GM23338 (cell line): ENCODE results near the gene NHS. TPM values are rescaled to one million over a fixed set of nuclear protein-coding genes. Genes with fewer than 3 reads are reported as not detected.

Experiments
- ATAC-seq: fragments of 200-7000 bp; cut with Tn5 transposase; 3 replicates; pipeline ENCODE4 v1.9.1; 2020
- DNase-seq: peaks from one replicate; pipeline ENCODE4 v3.0.0-alpha.2; 2015; ENCODE audit warnings: low spot score
- H2AFZ ChIP-seq: fragments of 200-600 bp; sonication (generic); 2 replicates; pipeline ENCODE4 v1.8.0; 2016; ENCODE audit warnings: antibody characterized with exemption, mild to moderate bottlenecking, moderate library complexity
- H3F3A ChIP-seq: fragments of 200-600 bp; sonication (generic); replicated peaks from 2 replicates; pipeline ENCODE4 v1.8.0; 2017; ENCODE audit warnings: antibody characterized with exemption, mixed run types, low read depth
- H3K27ac ChIP-seq: fragments of 200-600 bp; sonication (generic); 2 replicates; pipeline ENCODE4 v1.6.1; 2016; ENCODE audit warnings: low read depth
- H3K27me3 ChIP-seq: fragments of 200-600 bp; sonication (generic); 2 replicates; pipeline ENCODE4 v1.8.0; 2016; ENCODE audit warnings: mild to moderate bottlenecking, mixed run types, moderate library complexity; ENCODE audit not compliant: insufficient read depth
- H3K36me3 ChIP-seq: fragments of 200-600 bp; sonication (generic); 2 replicates; pipeline ENCODE4 v1.8.0; 2016; ENCODE audit warnings: mild to moderate bottlenecking; ENCODE audit not compliant: insufficient read depth
- H3K4me1 ChIP-seq: fragments of 200-600 bp; sonication (generic); 2 replicates; pipeline ENCODE4 v1.8.0; 2016; ENCODE audit warnings: mild to moderate bottlenecking, moderate library complexity; ENCODE audit not compliant: insufficient read depth
- H3K4me2 ChIP-seq: fragments of 200-600 bp; sonication (generic); 2 replicates; pipeline ENCODE4 v1.7.1; 2017; ENCODE audit warnings: mixed run types
- H3K4me3 ChIP-seq: fragments of 200-600 bp; sonication (generic); 2 replicates; pipeline ENCODE4 v1.6.1; 2016; ENCODE audit warnings: mixed run types
- H3K79me2 ChIP-seq: fragments of 200-600 bp; sonication (generic); replicated peaks from 2 replicates; pipeline ENCODE4 v1.8.0; 2017; ENCODE audit warnings: mild to moderate bottlenecking; ENCODE audit not compliant: insufficient read depth
- H3K9me2 ChIP-seq: fragments of 200-600 bp; sonication (generic); 2 replicates; pipeline ENCODE4 v1.8.0; 2017; ENCODE audit not compliant: insufficient read depth
- H4K20me1 ChIP-seq: fragments of 200-600 bp; sonication (generic); replicated peaks from 2 replicates; pipeline ENCODE4 v1.8.0; 2017; ENCODE audit warnings: mild to moderate bottlenecking; ENCODE audit not compliant: insufficient read depth
- H3K27ac Mint-ChIP-seq: 2 replicates; pipeline ENCODE4 v1.8.0; 2020; ENCODE audit warnings: inconsistent platforms, mild to moderate bottlenecking, moderate library complexity, mixed read lengths
- H3K27me3 Mint-ChIP-seq: 3 replicates; pipeline ENCODE4 v1.8.0; 2022; ENCODE audit warnings: low read depth, mild to moderate bottlenecking, moderate library complexity, mixed read lengths, inconsistent platforms; ENCODE audit not compliant: insufficient read depth, poor library complexity
- H3K36me3 Mint-ChIP-seq: 3 replicates; pipeline ENCODE4 v1.8.0; 2021; ENCODE audit warnings: low read depth, mild to moderate bottlenecking, inconsistent platforms, moderate library complexity, mixed read lengths
- H3K4me1 Mint-ChIP-seq: 3 replicates; pipeline ENCODE4 v1.8.0; 2020; ENCODE audit warnings: mild to moderate bottlenecking, inconsistent platforms, mixed read lengths
- H3K4me3 Mint-ChIP-seq: 3 replicates; pipeline ENCODE4 v1.8.0; 2021; ENCODE audit warnings: moderate library complexity, mild to moderate bottlenecking, inconsistent platforms, mixed read lengths
- H3K9me3 Mint-ChIP-seq: 3 replicates; pipeline ENCODE4 v1.8.0; 2020; ENCODE audit warnings: moderate library complexity, mild to moderate bottlenecking, inconsistent platforms, mixed read lengths
- CTCF ChIP-seq, 2 experiments: fragments of 200-600 bp in 1 of 2; sonication (generic) in 1 of 2; conservative IDR thresholded peaks; 2 replicates each; pipeline versions ENCODE4 v1.5.1 to v1.6.1; 2016 to 2017; ENCODE audit warnings: antibody characterized with exemption in 2 of 2, low read depth in 2 of 2, mild to moderate bottlenecking in 2 of 2, moderate library complexity in 1 of 2
- ETS1 ChIP-seq: IDR thresholded peaks from 2 replicates; pipeline ENCODE4 v1.6.1; 2016; ENCODE audit warnings: antibody characterized with exemption
- EZH2phosphoT487 ChIP-seq: fragments of 200-600 bp; sonication (generic); IDR thresholded peaks from one replicate; pipeline ENCODE4 v1.8.1; 2018; ENCODE audit warnings: antibody characterized with exemption; ENCODE audit not compliant: unreplicated experiment
- JUNB ChIP-seq: IDR thresholded peaks from one replicate; pipeline ENCODE4 v1.6.1; 2016; ENCODE audit warnings: antibody characterized with exemption; ENCODE audit not compliant: unreplicated experiment
- NANOG ChIP-seq: IDR thresholded peaks from 2 replicates; pipeline ENCODE4 v1.6.1; 2016; ENCODE audit warnings: antibody characterized with exemption, borderline replicate concordance
- POLR2AphosphoS5 ChIP-seq: IDR thresholded peaks from 2 replicates; pipeline ENCODE4 v1.6.1; 2016; ENCODE audit warnings: antibody characterized with exemption, low read depth
- REST ChIP-seq: IDR thresholded peaks from one replicate; pipeline ENCODE4 v1.6.1; 2018; ENCODE audit warnings: antibody characterized with exemption; ENCODE audit not compliant: unreplicated experiment
- STAT1 ChIP-seq: IDR thresholded peaks from one replicate; pipeline ENCODE4 v1.6.1; 2016; ENCODE audit warnings: antibody characterized with exemption; ENCODE audit not compliant: unreplicated experiment
- ZNF114 ChIP-seq: fragments of 250-450 bp; sonication (Bioruptor Pico); IDR thresholded peaks from 2 replicates; pipeline ENCODE4 v1.5.0; 2020; ENCODE audit warnings: mild to moderate bottlenecking, moderate library complexity
- ZNF331 ChIP-seq: fragments of 250-450 bp; sonication (Bioruptor Pico); IDR thresholded peaks from 2 replicates; pipeline ENCODE4 v1.5.0; 2020; ENCODE audit warnings: low read depth, mild to moderate bottlenecking, moderate library complexity
- ZNF462 ChIP-seq: fragments of 250-450 bp; sonication (Bioruptor Pico); IDR thresholded peaks from 2 replicates; pipeline ENCODE4 v1.5.0; 2020; ENCODE audit warnings: mild to moderate bottlenecking, moderate library complexity
- polyA plus RNA-seq: library from polyadenylated mRNA; unstranded; fragments of >200 nt; fragmentation: Nextera tagmentation; extraction: Ambion mirVana; gene quantifications from 2 replicates; pipeline ENCODE4 v1.2.1, GENCODE V29; 2016
- total RNA-seq: library from RNA; depleted of rRNA; stranded (reverse); fragments of >200 nt; shearing (Covaris generic); gene quantifications from 2 replicates; pipeline ENCODE4 v1.2.3, GENCODE V29; 2014

The NHS gene
- total and polyA plus RNA-seq, 2 experiments from 2014 or later, result 1.8 to 8.2 TPM

GRCh38 chrX:17559728-17560379, 184.9 kb downstream of the NHS start:
- peak; percentile 94 for ATAC-seq
- TF ChIP-seq EZH2phosphoT487 (no peak), ZNF114 (CRISPR knock-in tag) (no peak), POLR2AphosphoS5 (no peak), REST (no peak), CTCF (conservative IDR thresholded peaks at IDR 0.05; ENCODE audit: low read depth in 2 of 2) (no peak), NANOG (no peak), ETS1 (no peak), ZNF331 (no peak), STAT1 (no peak), JUNB (no peak), ZNF462 (CRISPR knock-in tag) (no peak)

More at GRCh38 chrX:17559728-17560379, 184.9 kb downstream of the NHS start:
- H2AFZ ChIP-seq, result no peak overlapping the region
- H3F3A ChIP-seq, result no peaks in the 10 kb centered on the region
- Mint-ChIP-seq H3K27ac (no peak overlapping the region; the same call in 1 of the 2 replicates), H3K9me3 (no peaks in the 10 kb centered on the region), H3K27me3 (peaks cover 1% of the 10 kb centered on the region), H3K36me3 (no peaks in the 10 kb centered on the region), H3K4me1 (peaks cover 31% of the 10 kb centered on the region), H3K4me3 (peak overlapping the region; percentile 10; the same call in 1 of the 3 replicates)
- no peaks in the 10 kb centered on the region for H3K9me2 ChIP-seq
- no peaks in the 10 kb centered on the region for H3K27me3 ChIP-seq
- no peaks in the 10 kb centered on the region for H3K79me2 ChIP-seq
- no peaks in the 10 kb centered on the region for H3K36me3 ChIP-seq
- peak overlapping the region; percentile 69 for H3K4me2 ChIP-seq
- H3K4me3 ChIP-seq, result 0 out of 2 replicates have a peak overlapping the region, but pooled peaks have one; percentile 8
- no peaks in the 10 kb centered on the region for H4K20me1 ChIP-seq
- H3K27ac ChIP-seq, result peak overlapping the region; percentile 68; the same call in 1 of the 2 replicates
- peaks cover 14% of the 10 kb centered on the region; the same call in 1 of the 2 replicates for H3K4me1 ChIP-seq
- DNase-seq, result peak; percentile 38
